Epidermal melanocyte (primary cell): ENCODE data around the gene ARIH1.

Experiments
- DNase-seq: peaks from one replicate; pipeline ENCODE4 v3.0.0; 2011; ENCODE audit warnings: low spot score; ENCODE audit not compliant: insufficient read length

ARIH1 gene

GRCh38 chr15:72487070-72487797, 13.1 kb downstream of the ARIH1 start:
- no peak for DNase-seq

GRCh38 chr15:72488558-72488957, 14.4 kb downstream of the ARIH1 start:
- DNase-seq: no peak

GRCh38 chr15:72489943-72490554, 15.9 kb downstream of the ARIH1 start:
- DNase-seq: no peak

GRCh38 chr15:72491768-72492167, 17.6 kb downstream of the ARIH1 start:
- no peak for DNase-seq

- no peak for DNase-seq
Measured at GRCh38 chr15:72492733-72493132, 18.6 kb downstream of the ARIH1 start.

- DNase-seq: no peak
Measured at GRCh38 chr15:72493220-72493619, 19.1 kb downstream of the ARIH1 start.

GRCh38 chr15:72495007-72495406, 20.9 kb downstream of the ARIH1 start:
- DNase-seq: no peak

GRCh38 chr15:72496783-72497182, 22.7 kb downstream of the ARIH1 start:
- DNase-seq: no peak

GRCh38 chr15:72497402-72497801, 23.3 kb downstream of the ARIH1 start:
- no peak for DNase-seq

GRCh38 chr15:72502220-72502809, 28.2 kb downstream of the ARIH1 start:
- no peak for DNase-seq

- no peak for DNase-seq
Measured at GRCh38 chr15:72503147-72503546, 29.0 kb downstream of the ARIH1 start.

GRCh38 chr15:72507402-72508092, 33.4 kb downstream of the ARIH1 start:
- DNase-seq: no peak

- DNase-seq: no peak
Measured at GRCh38 chr15:72509484-72509883, 35.4 kb downstream of the ARIH1 start.

- DNase-seq: no peak
Measured at GRCh38 chr15:72511536-72511935, 37.4 kb downstream of the ARIH1 start.

GRCh38 chr15:72515591-72516389, 41.7 kb downstream of the ARIH1 start:
- no peak for DNase-seq

- no peak for DNase-seq
Measured at GRCh38 chr15:72516777-72517176, 42.6 kb downstream of the ARIH1 start.

- no peak for DNase-seq
Measured at GRCh38 chr15:72521682-72522081, 47.6 kb downstream of the ARIH1 start.

- no peak for DNase-seq
Measured at GRCh38 chr15:72532991-72533601, 59.0 kb downstream of the ARIH1 start.

- no peak for DNase-seq
Measured at GRCh38 chr15:72534523-72534922, 60.4 kb downstream of the ARIH1 start.

- no peak for DNase-seq
Measured at GRCh38 chr15:72535911-72536310, 61.8 kb downstream of the ARIH1 start.

GRCh38 chr15:72536506-72536905, 62.4 kb downstream of the ARIH1 start:
- no peak for DNase-seq
